ENCODE results near the gene ABO. TPM values are rescaled to one million over a fixed set of nuclear protein-coding genes. Genes with fewer than 3 reads are reported as not detected.
A peak's percentile ranks its signal among the peaks of the same experiment; 100 is the strongest.

The ABO gene
- total and polyA plus RNA-seq, 8 donors: 2.6 to 7.9 (median 5.0) TPM

- ATAC-seq (no peak), DNase-seq (peak in 2 of 4 donors; percentile 4 to 14)
- H3K4me3 ChIP-seq: no peak overlapping the region
- no peak for TF ChIP-seq CTCF (IDR thresholded peaks at IDR 0.05)
- H3K27me3 ChIP-seq: peaks cover 0 to 29% of the 10 kb centered on the region in 2 donors
- H3K36me3 ChIP-seq: no peaks in the 10 kb centered on the region
- H3K9me3 ChIP-seq: no peaks in the 10 kb centered on the region
- intact Hi-C loops (cut with DNase I): no loop called here
- H3K27ac ChIP-seq: no peak overlapping the region
- H3K4me1 ChIP-seq: no peaks in the 10 kb centered on the region
Measured at GRCh38 chr9:133306242-133307204, 31.5 kb upstream of the ABO start.

DNA sequence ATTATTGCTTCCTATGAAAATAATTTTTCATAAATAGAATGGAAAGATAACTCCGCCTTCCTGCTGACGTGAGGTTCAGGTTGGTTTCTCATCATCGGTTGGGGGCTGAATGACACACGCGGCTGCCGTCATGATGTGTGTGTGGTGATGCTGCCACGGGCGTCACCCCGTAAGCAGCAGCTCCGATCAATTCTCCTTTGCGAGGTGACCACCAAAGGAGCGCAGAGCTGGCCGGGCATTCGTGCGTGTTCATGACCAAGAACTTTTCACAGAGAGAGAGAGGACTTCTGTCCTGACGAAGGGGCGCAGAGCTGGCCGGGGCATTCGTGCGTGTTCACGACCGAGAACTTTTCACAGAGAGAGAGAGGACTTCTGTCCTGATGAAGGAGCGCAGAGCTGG is 30.7 kb upstream of the ABO start:
- Histone ChIP-seq H3K4me3 (no peak overlapping the region), H3K4me1 (no peaks in the 10 kb centered on the region), H3K36me3 (no peaks in the 10 kb centered on the region), H3K27ac (no peak overlapping the region), H3K27me3 (peaks cover 0 to 29% of the 10 kb centered on the region in 2 donors), H3K9me3 (no peaks in the 10 kb centered on the region)
- DNase-seq: no peak
- intact Hi-C loops (cut with DNase I): no loop called here
- no peak for TF ChIP-seq CTCF (IDR thresholded peaks at IDR 0.05)
- no peak for ATAC-seq

DNA sequence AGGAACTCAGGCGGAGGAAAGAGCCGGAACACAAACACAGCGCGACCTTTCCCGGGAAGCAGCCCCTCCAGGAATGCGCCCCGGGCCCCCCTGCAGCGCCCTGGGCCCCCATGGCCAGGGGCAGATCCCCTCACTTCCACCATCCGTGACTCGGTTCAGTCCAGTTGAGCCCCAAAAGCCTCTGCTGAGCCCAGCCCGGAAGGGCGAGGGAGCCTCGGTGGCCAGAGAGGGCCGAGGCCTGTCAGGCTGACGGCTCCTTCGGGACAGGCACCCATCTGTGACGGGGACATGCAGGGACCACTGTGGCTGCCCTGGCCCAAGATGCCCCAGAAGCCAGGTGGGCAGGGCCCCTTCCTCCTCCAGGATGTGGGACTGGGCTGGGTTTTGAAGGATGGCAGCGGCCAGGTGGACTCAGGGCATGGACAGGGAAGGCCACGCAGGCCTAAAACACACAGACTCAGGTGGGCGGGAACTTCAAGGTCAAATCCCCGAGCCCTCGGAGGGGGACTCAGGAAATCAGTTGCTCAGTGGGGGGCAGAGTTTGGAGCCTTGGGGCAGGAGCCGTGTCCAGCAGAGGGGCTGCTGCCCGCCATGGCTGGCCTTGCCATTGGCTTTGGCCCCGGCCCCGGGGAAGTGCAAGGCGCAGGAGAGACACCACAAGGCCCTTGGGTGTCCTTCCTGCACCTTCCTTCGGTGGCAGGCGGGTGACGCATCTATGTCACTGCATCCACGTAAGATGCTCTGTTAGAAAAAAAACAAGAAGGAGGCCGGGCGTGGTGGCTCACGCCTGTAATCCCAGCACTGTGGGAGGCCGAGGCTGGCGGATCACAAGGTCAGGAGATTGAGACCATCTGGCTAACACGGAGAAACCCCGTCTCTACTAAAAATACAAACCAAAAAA is 29.7 kb upstream of the ABO start:
- DNase-seq (peak in 1 of 4 donors; percentile 65), ATAC-seq (no peak)
- TF ChIP-seq CTCF (IDR thresholded peaks at IDR 0.05): no peak
- no peak overlapping the region for H3K27ac ChIP-seq
- H3K4me1 ChIP-seq: no peaks in the 10 kb centered on the region
- H3K36me3 ChIP-seq: no peaks in the 10 kb centered on the region
- no peaks in the 10 kb centered on the region for H3K9me3 ChIP-seq
- H3K27me3 ChIP-seq: peaks cover 0 to 31% of the 10 kb centered on the region in 2 donors
- intact Hi-C loops (cut with DNase I): no loop called here
- H3K4me3 ChIP-seq: no peak overlapping the region

DNA sequence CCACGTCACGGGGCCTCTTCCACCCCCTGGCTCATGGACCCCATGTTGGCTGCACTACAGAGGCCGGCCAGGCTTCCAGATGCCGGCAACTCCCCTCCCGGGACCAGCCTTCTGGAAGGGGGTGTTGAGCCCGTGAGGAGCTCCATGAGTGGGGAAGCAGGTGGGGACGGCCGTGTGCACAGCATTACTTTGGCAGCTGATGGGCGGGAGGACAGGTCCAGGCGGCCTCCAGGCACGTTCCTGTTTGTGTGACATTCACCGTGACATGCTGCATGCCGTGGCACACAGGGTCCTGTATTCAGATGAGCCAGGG is 29.1 kb upstream of the ABO start:
- intact Hi-C loops (cut with DNase I): no loop called here
- TF ChIP-seq CTCF (IDR thresholded peaks at IDR 0.05): no peak

More for the DNA sequence above, 29.1 kb upstream of the ABO start:
- DNase-seq (no peak), ATAC-seq (no peak)
- Histone ChIP-seq H3K9me3 (no peaks in the 10 kb centered on the region), H3K4me3 (no peak overlapping the region), H3K27ac (no peak overlapping the region), H3K36me3 (no peaks in the 10 kb centered on the region), H3K27me3 (peaks cover 0 to 26% of the 10 kb centered on the region in 2 donors), H3K4me1 (no peaks in the 10 kb centered on the region)
